HFFc6 (cell line): ENCODE results near the gene SPEG. TPM values are rescaled to one million over a fixed set of nuclear protein-coding genes. Genes with fewer than 3 reads are reported as not detected.
A peak's percentile ranks its signal among the peaks of the same experiment; 100 is the strongest.

ENCODE experiments used
- DNase-seq: peaks from one replicate; pipeline ENCODE4 v3.0.0-alpha.2; 2018
- H3K27ac Mint-ChIP-seq: 2 replicates; pipeline ENCODE4 v1.8.0; 2020; ENCODE audit warnings: mild to moderate bottlenecking, mixed read lengths
- H3K27me3 Mint-ChIP-seq: 2 replicates; pipeline ENCODE4 v1.8.0; 2021; ENCODE audit warnings: mild to moderate bottlenecking, moderate library complexity, mixed read lengths; ENCODE audit not compliant: insufficient read depth
- H3K36me3 Mint-ChIP-seq: 2 replicates; pipeline ENCODE4 v1.8.0; 2021; ENCODE audit warnings: low read depth, mixed read lengths
- H3K4me1 Mint-ChIP-seq: 2 replicates; pipeline ENCODE4 v1.8.0; 2020; ENCODE audit warnings: low read depth, mixed read lengths
- H3K4me3 Mint-ChIP-seq: 2 replicates; pipeline ENCODE4 v1.8.0; 2020; ENCODE audit warnings: mild to moderate bottlenecking, moderate library complexity, mixed read lengths
- H3K9me3 Mint-ChIP-seq: 2 replicates; pipeline ENCODE4 v1.8.0; 2020; ENCODE audit warnings: mild to moderate bottlenecking, mixed read lengths
- total RNA-seq, 6 experiments: library from RNA; stranded (reverse); fragmentation: NEBNext Ultra II Directional; extraction: Animal tissue kit (Norgen Biotek cat#: 25700); gene quantifications; 2 replicates in 1 of 6; 3 replicates in 5 of 6; pipeline ENCODE4 v1.2.3, GENCODE V29; 2021
- TF ChIP-seq, protein P1 (sequence below): fragments of 200-600 bp; sonication (generic); IDR thresholded peaks from 2 replicates; pipeline ENCODE4 v1.5.0; 2021; ENCODE audit warnings: antibody characterized with exemption, mild to moderate bottlenecking

SPEG gene
- total RNA-seq, 6 experiments from 2014 or later: 80.9 to 89.5 (median 84.7) TPM

DNA sequence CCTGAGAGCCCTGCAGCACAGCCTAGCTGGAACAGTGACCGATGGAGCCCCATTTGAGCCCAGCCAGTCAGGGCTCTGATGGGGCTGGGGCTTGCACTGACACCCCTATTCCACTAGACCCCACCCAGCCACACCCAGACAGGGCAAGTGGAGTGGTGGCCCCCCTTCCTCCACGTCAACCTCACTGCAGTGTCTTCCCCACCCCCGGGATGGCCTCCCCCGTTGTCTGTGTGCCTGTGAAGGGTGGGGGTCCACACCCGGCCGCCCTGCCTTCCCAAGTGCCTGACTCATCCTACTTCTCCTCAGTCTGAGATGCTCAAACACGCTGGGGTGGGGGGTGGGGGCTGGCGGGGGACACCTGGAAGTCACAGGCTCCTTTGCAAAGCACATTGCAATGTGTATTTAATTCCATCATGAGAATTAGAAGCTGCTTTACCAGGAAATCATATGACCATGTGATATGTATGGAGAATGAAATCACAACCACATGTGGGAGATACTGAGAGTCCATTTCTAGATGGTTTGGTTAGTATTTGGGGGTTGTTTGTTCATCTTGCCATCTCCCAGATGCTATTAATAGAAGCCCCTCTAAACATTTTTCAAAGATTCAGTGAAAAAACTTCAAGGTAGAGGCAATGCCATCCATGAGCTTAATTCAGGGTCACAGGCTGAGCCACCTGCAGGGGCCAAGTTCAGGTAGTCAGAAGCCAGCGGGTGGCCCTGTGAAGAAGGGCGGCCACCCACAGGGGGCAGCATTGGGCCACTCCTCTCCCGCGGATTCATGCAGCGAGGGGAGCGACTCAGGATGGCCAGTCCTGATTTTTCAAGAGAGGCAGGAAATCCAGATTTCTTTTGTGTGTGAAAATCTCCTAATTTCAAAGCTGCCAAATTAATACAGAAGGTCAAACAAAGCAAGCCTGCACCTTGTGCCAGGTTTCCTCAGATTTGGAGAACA lies 41.3 kb downstream of the SPEG start:
- H3K27me3 Mint-ChIP-seq: peaks cover 4% of the 10 kb centered on the region
- H3K27ac Mint-ChIP-seq: peak overlapping the region; percentile 48; the same call in 1 of the 2 replicates
- H3K4me3 Mint-ChIP-seq: no peak overlapping the region
- H3K9me3 Mint-ChIP-seq: no peaks in the 10 kb centered on the region
- TF ChIP-seq, protein P1, sequence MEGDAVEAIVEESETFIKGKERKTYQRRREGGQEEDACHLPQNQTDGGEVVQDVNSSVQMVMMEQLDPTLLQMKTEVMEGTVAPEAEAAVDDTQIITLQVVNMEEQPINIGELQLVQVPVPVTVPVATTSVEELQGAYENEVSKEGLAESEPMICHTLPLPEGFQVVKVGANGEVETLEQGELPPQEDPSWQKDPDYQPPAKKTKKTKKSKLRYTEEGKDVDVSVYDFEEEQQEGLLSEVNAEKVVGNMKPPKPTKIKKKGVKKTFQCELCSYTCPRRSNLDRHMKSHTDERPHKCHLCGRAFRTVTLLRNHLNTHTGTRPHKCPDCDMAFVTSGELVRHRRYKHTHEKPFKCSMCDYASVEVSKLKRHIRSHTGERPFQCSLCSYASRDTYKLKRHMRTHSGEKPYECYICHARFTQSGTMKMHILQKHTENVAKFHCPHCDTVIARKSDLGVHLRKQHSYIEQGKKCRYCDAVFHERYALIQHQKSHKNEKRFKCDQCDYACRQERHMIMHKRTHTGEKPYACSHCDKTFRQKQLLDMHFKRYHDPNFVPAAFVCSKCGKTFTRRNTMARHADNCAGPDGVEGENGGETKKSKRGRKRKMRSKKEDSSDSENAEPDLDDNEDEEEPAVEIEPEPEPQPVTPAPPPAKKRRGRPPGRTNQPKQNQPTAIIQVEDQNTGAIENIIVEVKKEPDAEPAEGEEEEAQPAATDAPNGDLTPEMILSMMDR: peak; percentile 87
- DNase-seq: peak; percentile 23
- peaks cover 12% of the 10 kb centered on the region; the same call in 1 of the 2 replicates for H3K36me3 Mint-ChIP-seq
- H3K4me1 Mint-ChIP-seq: peaks cover 14% of the 10 kb centered on the region

DNA sequence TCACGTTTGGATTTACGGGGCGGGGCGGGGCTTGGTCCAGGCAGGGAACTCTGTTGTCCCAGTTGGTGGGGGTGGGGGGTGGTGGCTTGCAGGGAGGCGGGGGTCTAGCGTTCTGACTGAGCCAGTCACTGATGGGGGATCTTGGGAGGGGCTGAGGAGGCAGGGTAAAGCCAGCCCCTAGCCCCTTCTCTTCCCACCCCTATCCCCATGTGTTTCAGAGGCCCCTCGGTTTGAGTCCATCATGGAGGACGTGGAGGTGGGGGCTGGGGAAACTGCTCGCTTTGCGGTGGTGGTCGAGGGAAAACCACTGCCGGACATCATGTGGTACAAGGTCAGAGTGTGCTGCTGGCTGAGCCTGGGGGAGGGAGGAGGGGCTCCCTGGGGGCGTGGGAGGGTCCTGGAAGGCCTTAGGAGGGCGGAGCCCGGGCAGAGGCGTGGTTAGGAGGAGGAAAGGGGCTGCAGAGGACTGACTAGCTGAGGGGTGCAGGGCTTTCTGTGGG lies 42.1 kb downstream of the SPEG start:
- Mint-ChIP-seq H3K9me3 (no peaks in the 10 kb centered on the region), H3K4me3 (no peak overlapping the region), H3K27ac (peak overlapping the region; percentile 45; the same call in 1 of the 2 replicates), H3K4me1 (peaks cover 14% of the 10 kb centered on the region), H3K36me3 (peaks cover 10% of the 10 kb centered on the region; the same call in 1 of the 2 replicates), H3K27me3 (peaks cover 4% of the 10 kb centered on the region)
- TF ChIP-seq, protein P1: no peak
- no peak for DNase-seq

DNA sequence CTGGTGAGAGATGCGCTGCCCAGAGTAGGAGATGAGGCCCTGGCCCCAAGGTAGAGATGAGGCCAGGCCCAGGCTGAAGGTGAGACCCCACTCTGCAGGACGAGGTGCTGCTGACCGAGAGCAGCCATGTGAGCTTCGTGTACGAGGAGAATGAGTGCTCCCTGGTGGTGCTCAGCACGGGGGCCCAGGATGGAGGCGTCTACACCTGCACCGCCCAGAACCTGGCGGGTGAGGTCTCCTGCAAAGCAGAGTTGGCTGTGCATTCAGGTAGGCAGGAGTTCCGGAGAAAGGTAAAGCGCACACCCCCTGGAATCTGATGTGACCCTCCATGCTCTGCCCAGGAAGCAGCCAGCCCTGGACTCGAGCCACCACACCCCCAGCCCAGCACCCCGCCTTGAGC lies 42.5 kb downstream of the SPEG start:
- no peak overlapping the region for H3K4me3 Mint-ChIP-seq
- no peaks in the 10 kb centered on the region for H3K9me3 Mint-ChIP-seq
- no peak overlapping the region for H3K27ac Mint-ChIP-seq
- H3K4me1 Mint-ChIP-seq: peaks cover 14% of the 10 kb centered on the region
- DNase-seq: no peak
- peaks cover 10% of the 10 kb centered on the region; the same call in 1 of the 2 replicates for H3K36me3 Mint-ChIP-seq
- TF ChIP-seq, protein P1: no peak
- H3K27me3 Mint-ChIP-seq: peaks cover 4% of the 10 kb centered on the region

DNA sequence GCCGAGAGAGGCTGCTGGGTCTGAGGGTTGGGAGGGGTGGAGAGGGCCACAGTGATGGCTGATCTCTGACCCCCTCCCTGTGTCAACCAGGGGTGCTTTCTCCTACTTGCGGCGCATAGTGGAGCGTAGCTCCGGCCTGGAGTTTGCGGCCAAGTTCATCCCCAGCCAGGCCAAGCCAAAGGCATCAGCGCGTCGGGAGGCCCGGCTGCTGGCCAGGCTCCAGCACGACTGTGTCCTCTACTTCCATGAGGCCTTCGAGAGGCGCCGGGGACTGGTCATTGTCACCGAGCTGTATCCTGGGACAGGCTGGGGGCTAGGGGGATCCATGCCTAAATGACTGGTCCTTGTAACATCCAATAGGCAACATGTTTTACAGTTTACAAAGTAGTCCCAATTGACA lies 43.2 kb downstream of the SPEG start:
- TF ChIP-seq, protein P1: no peak
- Mint-ChIP-seq H3K4me3 (no peak overlapping the region), H3K4me1 (peaks cover 14% of the 10 kb centered on the region), H3K27ac (no peak overlapping the region), H3K36me3 (peaks cover 10% of the 10 kb centered on the region; the same call in 1 of the 2 replicates), H3K27me3 (peaks cover 5% of the 10 kb centered on the region), H3K9me3 (no peaks in the 10 kb centered on the region)
- DNase-seq: no peak

DNA sequence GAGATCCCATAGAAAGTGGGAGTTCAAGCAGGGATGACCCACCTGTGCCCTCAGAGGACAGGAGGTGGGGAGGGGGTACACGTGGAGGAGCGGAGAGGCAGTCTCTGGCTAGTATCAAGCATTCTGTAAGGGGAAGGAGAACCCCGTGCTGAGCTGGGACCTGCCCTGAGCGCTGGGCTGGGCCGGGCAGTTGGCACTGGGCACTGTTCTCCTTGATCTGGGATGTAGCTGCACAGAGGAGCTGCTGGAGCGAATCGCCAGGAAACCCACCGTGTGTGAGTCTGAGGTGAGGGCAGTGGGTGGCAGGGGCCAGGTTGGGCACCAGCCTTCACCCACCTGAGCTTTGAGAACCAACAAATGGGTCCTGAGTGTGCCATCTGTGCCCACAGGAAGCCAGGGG lies 44.3 kb downstream of the SPEG start:
- H3K36me3 Mint-ChIP-seq: peaks cover 10% of the 10 kb centered on the region; the same call in 1 of the 2 replicates
- no peak overlapping the region for H3K27ac Mint-ChIP-seq
- DNase-seq: no peak
- no peaks in the 10 kb centered on the region for H3K9me3 Mint-ChIP-seq
- TF ChIP-seq, protein P1: no peak
- H3K4me1 Mint-ChIP-seq: peaks cover 14% of the 10 kb centered on the region
- H3K27me3 Mint-ChIP-seq: peaks cover 6% of the 10 kb centered on the region
- no peak overlapping the region for H3K4me3 Mint-ChIP-seq
